ENCODE measurements around the gene HDGFL2. TPM values are rescaled to one million over a fixed set of nuclear protein-coding genes. Genes with fewer than 3 reads are reported as not detected.

The HDGFL2 gene
- polyA plus RNA-seq, 1 experiment: 23.5 TPM

DNA sequence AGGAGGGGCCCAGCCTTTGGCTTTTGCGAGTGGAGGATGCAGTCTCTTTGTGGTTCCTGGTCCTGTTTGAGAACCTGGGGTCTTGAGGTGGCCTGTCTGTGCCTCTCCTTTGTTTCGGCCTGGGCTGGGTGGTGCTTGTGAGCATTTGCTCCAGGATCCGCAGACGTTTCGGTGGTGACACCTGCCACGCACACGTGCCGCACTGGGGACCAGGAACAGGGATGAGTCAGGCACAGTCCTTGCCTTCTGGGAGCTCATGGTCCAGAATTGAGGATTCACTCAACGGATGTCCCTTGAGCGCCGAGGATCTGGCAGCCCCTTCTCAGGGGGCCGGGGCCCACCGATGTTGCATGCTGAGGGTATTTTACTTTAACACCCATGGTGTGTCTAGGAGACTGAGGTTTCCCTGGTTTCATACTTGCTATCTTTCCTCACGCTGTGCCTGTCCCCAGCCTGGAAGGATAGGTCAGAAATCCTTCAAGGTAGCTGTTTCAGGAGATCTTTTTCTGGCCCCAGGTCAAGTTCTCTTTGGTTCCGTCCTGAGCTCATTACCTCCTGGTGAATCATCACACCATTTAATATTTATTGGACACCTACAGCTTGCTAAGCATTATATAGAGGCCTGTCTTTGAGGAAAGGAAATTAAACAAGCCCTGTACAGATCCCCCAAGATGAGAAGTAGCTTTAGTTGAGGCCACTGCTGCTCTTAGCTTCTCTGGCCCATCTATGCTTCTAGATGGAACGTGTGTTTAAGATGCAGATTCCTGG lies 5.1 kb downstream of the HDGFL2 start:
- POLR2A ChIA-PET: no interaction called here
- DNase-seq (ENCODE audit: low read depth, low spot score): no peak

DNA sequence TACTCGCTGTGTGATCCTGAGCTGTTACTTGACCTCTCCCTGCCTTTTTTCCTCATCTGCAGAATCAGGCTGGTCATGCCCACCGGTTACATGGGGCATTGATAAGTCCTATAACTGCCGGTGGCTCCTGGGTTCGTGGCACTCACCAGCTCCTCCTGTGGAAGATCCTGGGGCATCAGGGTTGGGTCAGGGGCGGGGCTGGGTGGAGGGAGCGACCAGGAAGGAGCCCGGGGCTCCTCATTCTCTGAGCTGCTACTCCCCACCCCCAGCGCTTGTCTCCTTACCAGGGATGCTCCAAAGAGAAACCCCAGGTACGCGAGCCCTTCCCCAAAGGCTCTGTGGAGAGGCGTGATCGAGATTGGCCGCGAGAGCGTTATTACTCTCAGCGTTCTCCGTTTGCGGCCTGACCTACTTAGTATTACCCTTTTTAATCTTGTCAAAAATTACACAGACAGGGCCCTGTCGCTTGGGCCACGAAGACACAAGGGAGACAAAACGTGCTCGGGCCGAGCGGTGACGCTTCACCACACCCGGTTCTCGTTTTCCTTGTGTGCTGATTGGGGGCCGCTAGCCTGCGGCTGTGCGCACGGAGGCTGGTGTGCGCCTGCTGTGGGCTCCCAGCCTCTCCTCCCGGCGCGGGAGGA lies 10.7 kb downstream of the HDGFL2 start:
- Histone ChIP-seq H3K9me3 (ENCODE audit: control insufficient read depth, insufficient read depth, low read length) (no peaks in the 10 kb centered on the region), H3K4me3 (ENCODE audit: low read depth, low read length) (no peak overlapping the region), H3K27me3 (ENCODE audit: control insufficient read depth, insufficient read depth, low read length) (no peaks in the 10 kb centered on the region), H3K27ac (ENCODE audit: low read depth, low read length) (no peak overlapping the region)
- DNase-seq (ENCODE audit: low read depth, low spot score): no peak
- ChIA-PET CTCF (no interaction called here), POLR2A (no interaction called here)
- TF ChIP-seq, protein P1, sequence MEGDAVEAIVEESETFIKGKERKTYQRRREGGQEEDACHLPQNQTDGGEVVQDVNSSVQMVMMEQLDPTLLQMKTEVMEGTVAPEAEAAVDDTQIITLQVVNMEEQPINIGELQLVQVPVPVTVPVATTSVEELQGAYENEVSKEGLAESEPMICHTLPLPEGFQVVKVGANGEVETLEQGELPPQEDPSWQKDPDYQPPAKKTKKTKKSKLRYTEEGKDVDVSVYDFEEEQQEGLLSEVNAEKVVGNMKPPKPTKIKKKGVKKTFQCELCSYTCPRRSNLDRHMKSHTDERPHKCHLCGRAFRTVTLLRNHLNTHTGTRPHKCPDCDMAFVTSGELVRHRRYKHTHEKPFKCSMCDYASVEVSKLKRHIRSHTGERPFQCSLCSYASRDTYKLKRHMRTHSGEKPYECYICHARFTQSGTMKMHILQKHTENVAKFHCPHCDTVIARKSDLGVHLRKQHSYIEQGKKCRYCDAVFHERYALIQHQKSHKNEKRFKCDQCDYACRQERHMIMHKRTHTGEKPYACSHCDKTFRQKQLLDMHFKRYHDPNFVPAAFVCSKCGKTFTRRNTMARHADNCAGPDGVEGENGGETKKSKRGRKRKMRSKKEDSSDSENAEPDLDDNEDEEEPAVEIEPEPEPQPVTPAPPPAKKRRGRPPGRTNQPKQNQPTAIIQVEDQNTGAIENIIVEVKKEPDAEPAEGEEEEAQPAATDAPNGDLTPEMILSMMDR (IDR thresholded peaks at IDR 0.05; ENCODE audit: low read depth, low read length): no peak

More for the DNA sequence above, 5.1 kb downstream of the HDGFL2 start:
- Histone ChIP-seq H3K9me3 (ENCODE audit: control insufficient read depth, insufficient read depth, low read length) (peaks cover 4% of the 10 kb centered on the region; the same call in 1 of the 2 replicates), H3K4me3 (ENCODE audit: low read depth, low read length) (no peak overlapping the region), H3K27me3 (ENCODE audit: control insufficient read depth, insufficient read depth, low read length) (no peaks in the 10 kb centered on the region), H3K27ac (ENCODE audit: low read depth, low read length) (no peak overlapping the region)
- CTCF ChIA-PET: no interaction called here
- TF ChIP-seq, protein P1 (IDR thresholded peaks at IDR 0.05; ENCODE audit: low read depth, low read length): no peak

DNA sequence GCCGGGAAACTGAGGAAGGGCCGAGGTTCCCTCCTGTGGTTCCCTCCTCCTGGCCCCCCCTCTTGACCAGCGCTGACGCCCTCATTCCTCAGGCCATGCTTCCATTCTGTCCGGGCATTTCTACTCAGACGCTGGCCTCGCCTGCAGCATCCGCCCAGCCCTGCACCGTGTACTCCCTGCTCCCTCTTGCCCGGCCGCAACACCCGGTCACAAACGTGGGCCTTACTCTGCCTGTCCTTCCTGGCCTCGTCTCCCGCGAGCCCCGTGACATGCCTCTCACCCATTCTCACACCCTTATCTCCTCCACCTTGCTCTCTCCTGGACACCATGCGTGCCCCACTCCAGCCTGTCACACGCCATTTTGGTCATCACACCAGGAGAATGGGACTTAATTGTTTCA lies 11.3 kb downstream of the HDGFL2 start:
- no peak for DNase-seq (ENCODE audit: low read depth, low spot score)
- TF ChIP-seq, protein P1 (IDR thresholded peaks at IDR 0.05; ENCODE audit: low read depth, low read length): no peak
- no peak overlapping the region for H3K27ac ChIP-seq (ENCODE audit: low read depth, low read length)
- ChIA-PET CTCF (no interaction called here), POLR2A (interaction anchor here (0.7 kb wide), 1 partner anchor 27 kb away, joined by 3 read pairs; no protein-coding TSS in a partner anchor)
- H3K27me3 ChIP-seq (ENCODE audit: control insufficient read depth, insufficient read depth, low read length): no peaks in the 10 kb centered on the region
- no peaks in the 10 kb centered on the region for H3K9me3 ChIP-seq (ENCODE audit: control insufficient read depth, insufficient read depth, low read length)
- H3K4me3 ChIP-seq (ENCODE audit: low read depth, low read length): no peak overlapping the region

DNA sequence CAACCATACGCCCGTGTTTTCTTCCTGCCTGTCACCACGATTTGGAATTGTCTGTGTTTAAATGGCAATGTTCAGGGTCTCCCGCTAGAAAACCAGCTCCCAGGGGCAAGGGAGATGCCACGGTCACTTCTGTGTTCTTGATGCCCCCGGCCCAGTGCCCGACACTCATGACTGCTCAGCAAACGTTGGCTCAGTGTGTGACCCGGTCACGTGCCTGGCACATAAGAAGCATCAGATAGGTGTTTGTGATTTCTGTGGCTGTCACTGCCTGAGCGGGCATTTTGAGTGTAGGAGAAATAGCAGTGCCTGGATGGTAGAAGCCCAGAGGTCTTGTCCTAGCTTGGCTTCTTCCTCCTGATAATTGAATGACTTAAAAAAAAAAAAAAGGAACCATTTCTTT lies 15.5 kb downstream of the HDGFL2 start:
- Histone ChIP-seq H3K27me3 (ENCODE audit: control insufficient read depth, insufficient read depth, low read length) (no peaks in the 10 kb centered on the region), H3K27ac (ENCODE audit: low read depth, low read length) (no peak overlapping the region), H3K4me3 (ENCODE audit: low read depth, low read length) (no peak overlapping the region), H3K9me3 (ENCODE audit: control insufficient read depth, insufficient read depth, low read length) (no peaks in the 10 kb centered on the region; the same call in 1 of the 2 replicates)
- TF ChIP-seq, protein P1 (IDR thresholded peaks at IDR 0.05; ENCODE audit: low read depth, low read length): no peak
- POLR2A ChIA-PET: no interaction called here
- CTCF ChIA-PET: no interaction called here
- no peak for DNase-seq (ENCODE audit: low read depth, low spot score)

DNA sequence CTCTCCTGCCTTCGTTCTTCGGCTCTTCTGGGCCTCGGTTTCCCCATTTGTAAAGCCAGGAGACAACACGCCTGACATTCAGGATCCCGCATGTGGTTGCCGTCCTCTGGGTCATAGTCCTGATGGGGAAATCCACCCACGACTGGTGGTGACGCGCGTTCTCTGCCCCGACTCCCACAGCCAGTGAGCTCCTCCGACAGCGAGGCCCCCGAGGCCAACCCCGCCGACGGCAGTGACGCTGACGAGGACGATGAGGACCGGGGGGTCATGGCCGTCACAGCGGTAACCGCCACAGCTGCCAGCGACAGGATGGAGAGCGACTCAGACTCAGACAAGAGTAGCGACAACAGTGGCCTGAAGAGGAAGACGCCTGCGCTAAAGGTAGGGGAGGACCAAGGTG lies 16.4 kb downstream of the HDGFL2 start:
- ChIA-PET CTCF (no interaction called here), POLR2A (no interaction called here)
- no peak overlapping the region for H3K27ac ChIP-seq (ENCODE audit: low read depth, low read length)
- H3K27me3 ChIP-seq (ENCODE audit: control insufficient read depth, insufficient read depth, low read length): no peaks in the 10 kb centered on the region
- no peak for DNase-seq (ENCODE audit: low read depth, low spot score)
- H3K4me3 ChIP-seq (ENCODE audit: low read depth, low read length): no peak overlapping the region
- no peaks in the 10 kb centered on the region; the same call in 1 of the 2 replicates for H3K9me3 ChIP-seq (ENCODE audit: control insufficient read depth, insufficient read depth, low read length)
- TF ChIP-seq, protein P1 (IDR thresholded peaks at IDR 0.05; ENCODE audit: low read depth, low read length): no peak

All from AG04450 (cell line).